ENCODE results near the gene LSR. TPM values are rescaled to one million over a fixed set of nuclear protein-coding genes. Genes with fewer than 3 reads are reported as not detected.

LSR gene
- total RNA-seq, 1 experiment from 2014 or later = 152 TPM

DNA sequence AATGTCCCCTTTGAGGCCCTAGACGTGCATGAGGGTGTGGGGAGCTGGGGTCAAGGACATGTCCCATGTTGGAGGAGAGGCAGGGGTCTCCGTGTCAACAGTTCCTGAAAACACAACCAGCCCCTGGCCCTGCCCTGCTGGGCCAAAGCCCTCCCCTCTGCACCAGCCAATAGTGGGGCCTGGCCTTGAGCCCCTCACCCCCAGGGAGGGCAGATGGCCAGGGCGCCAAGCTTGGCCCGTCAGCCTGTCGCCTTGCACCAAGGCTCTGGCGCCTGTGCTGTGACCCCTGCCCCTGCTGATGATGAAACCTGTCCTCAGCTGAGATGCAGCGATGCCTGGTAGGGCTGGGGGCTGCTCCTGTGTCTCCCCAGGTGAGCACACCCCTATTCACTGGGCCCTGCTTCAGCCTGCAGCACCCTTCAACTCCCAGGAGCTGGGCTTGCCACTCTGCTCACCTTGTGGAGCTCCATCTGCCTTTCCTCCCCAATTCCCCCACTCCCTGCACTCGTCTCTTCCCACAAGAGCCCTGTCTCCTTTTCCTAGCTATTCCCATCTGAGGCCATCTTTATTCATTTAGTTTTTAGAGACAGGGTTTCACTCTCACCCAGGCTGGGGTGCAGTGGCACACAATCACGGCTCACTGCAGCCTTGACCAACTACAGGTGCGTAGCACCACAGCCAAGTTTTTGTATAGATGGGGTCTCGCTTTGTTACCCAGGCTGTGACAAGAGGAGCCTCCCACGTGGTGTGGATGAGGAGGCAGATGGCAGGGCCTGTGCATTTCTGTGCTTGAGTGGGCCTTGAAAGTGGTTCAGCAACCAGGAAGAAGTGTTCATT lies 31.4 kb downstream of the LSR start:
- H4K91ac ChIP-seq (ENCODE audit: insufficient read length, low read depth, low read length) = no peak overlapping the region
- H3K9ac ChIP-seq (ENCODE audit: extremely low read depth, insufficient read length, low read length) = no peak overlapping the region
- no peaks in the 10 kb centered on the region for H3K9me3 ChIP-seq (ENCODE audit: control insufficient read depth, low read depth, low read length)
- Mint-ChIP-seq H3K27ac (peak overlapping the region in 2 of 3 experiments; percentile 23 to 88; a peak in 2 of 7 replicates), H3K27me3 (ENCODE audit: low read depth) (peaks cover 20% of the 10 kb centered on the region), H3K9me3 (no peaks in the 10 kb centered on the region), H3K4me1 (peaks cover 8 to 16% of the 10 kb centered on the region in 2 experiments), H3K4me3 (no peak overlapping the region), H3K36me3 (ENCODE audit: insufficient read depth in 1 of 3, low read depth in 3 of 3) (peaks cover 6 to 34% (median 30%) of the 10 kb centered on the region in 3 experiments; a peak in 6 of 7 replicates)
- no peak overlapping the region for H3K4ac ChIP-seq (ENCODE audit: low read depth, low read length)
- H2BK12ac ChIP-seq (ENCODE audit: insufficient read length, low read depth, low read length) = no peak overlapping the region
- no peak overlapping the region for H3T11ph ChIP-seq (ENCODE audit: low read length)
- H2BK15ac ChIP-seq (ENCODE audit: low read depth, low read length) = no peak overlapping the region
- H3K23me2 ChIP-seq (ENCODE audit: insufficient read length, low read depth, low read length, poor library complexity, severe bottlenecking) = peaks cover 6% of the 10 kb centered on the region
- no peaks in the 10 kb centered on the region for H3K27me3 ChIP-seq (ENCODE audit: insufficient read depth, low read length)
- no CpG with 5 or more reads among the region's 12 CpGs for whole genome bisulfite sequencing (ENCODE audit: extremely low coverage, insufficient read length, low lambda C conversion rate)
- H3K18ac ChIP-seq (ENCODE audit: insufficient read length, low read depth, low read length) = no peak overlapping the region
- H3K79me2 ChIP-seq (ENCODE audit: insufficient read depth, low read length) = no peaks in the 10 kb centered on the region
- H3K4me2 ChIP-seq (ENCODE audit: insufficient read depth, insufficient read length, low read length) = no peak overlapping the region
- no peaks in the 10 kb centered on the region for H3K79me1 ChIP-seq (ENCODE audit: insufficient read depth, low read depth, low read length, poor library complexity, severe bottlenecking)
- H4K20me1 ChIP-seq (ENCODE audit: control insufficient read depth, insufficient read depth, insufficient read length) = no peaks in the 10 kb centered on the region
- H2AK5ac ChIP-seq (ENCODE audit: insufficient read length, low read length) = no peak overlapping the region
- H3K4me1 ChIP-seq (ENCODE audit: insufficient read depth, low read length) = no peaks in the 10 kb centered on the region; the same call in 1 of the 2 replicates
- H4K5ac ChIP-seq (ENCODE audit: insufficient read length, low read depth, low read length) = no peak overlapping the region
- no peak overlapping the region for H3K23ac ChIP-seq (ENCODE audit: insufficient read length, low read depth, low read length)
- no peak for DNase-seq
- H4K8ac ChIP-seq (replicated peaks; ENCODE audit: insufficient read length, low read depth, low read length) = no peak overlapping the region
- H2BK120ac ChIP-seq (ENCODE audit: low read depth, low read length, poor library complexity, severe bottlenecking) = no peak overlapping the region
- TF ChIP-seq, protein P1, sequence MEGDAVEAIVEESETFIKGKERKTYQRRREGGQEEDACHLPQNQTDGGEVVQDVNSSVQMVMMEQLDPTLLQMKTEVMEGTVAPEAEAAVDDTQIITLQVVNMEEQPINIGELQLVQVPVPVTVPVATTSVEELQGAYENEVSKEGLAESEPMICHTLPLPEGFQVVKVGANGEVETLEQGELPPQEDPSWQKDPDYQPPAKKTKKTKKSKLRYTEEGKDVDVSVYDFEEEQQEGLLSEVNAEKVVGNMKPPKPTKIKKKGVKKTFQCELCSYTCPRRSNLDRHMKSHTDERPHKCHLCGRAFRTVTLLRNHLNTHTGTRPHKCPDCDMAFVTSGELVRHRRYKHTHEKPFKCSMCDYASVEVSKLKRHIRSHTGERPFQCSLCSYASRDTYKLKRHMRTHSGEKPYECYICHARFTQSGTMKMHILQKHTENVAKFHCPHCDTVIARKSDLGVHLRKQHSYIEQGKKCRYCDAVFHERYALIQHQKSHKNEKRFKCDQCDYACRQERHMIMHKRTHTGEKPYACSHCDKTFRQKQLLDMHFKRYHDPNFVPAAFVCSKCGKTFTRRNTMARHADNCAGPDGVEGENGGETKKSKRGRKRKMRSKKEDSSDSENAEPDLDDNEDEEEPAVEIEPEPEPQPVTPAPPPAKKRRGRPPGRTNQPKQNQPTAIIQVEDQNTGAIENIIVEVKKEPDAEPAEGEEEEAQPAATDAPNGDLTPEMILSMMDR (conservative IDR thresholded peaks at IDR 0.05) = no peak
- H2BK20ac ChIP-seq (ENCODE audit: low read depth, low read length, poor library complexity, severe bottlenecking) = no peak overlapping the region
- H3K27ac ChIP-seq (ENCODE audit: insufficient read length, low read depth, low read length) = no peak overlapping the region
- no peak overlapping the region for H3K14ac ChIP-seq (ENCODE audit: insufficient read depth, low read length)
- H2AFZ ChIP-seq (ENCODE audit: low read length) = no peak overlapping the region
- H2BK5ac ChIP-seq (ENCODE audit: insufficient read length, low read length) = no peak overlapping the region
- no peak overlapping the region for H3K56ac ChIP-seq (ENCODE audit: insufficient read length, low read depth, low read length)
